Measurements from ENCODE around the gene RHEX. TPM values are rescaled to one million over a fixed set of nuclear protein-coding genes. Genes with fewer than 3 reads are reported as not detected.
A peak's percentile ranks its signal among the peaks of the same experiment; 100 is the strongest.
"Not testable (repeated sequence)": the region's sequence is repeated elsewhere in the genome, so short reads cannot be mapped to it uniquely, and the experiment has no call there.

The RHEX gene
- total RNA-seq, 1 donor from 2014 or later = not detected

- no peaks in the 10 kb centered on the region for H3K4me1 Mint-ChIP-seq (ENCODE audit: low read depth)
- no peak overlapping the region for H3K27ac Mint-ChIP-seq (ENCODE audit: unreplicated experiment)
- no peak for TF ChIP-seq CTCF (IDR thresholded peaks at IDR 0.05)
Measured at GRCh38 chr1:206049293-206049692, 3.7 kb upstream of the RHEX start.

GRCh38 chr1:206049919-206050600 is 2.9 kb upstream of the RHEX start:
- Mint-ChIP-seq H3K27me3 (ENCODE audit: low read depth) (peaks cover 9% of the 10 kb centered on the region), H3K36me3 (ENCODE audit: low read depth) (no peaks in the 10 kb centered on the region), H3K4me1 (ENCODE audit: low read depth) (no peaks in the 10 kb centered on the region), H3K27ac (ENCODE audit: unreplicated experiment) (no peak overlapping the region), H3K4me3 (ENCODE audit: unreplicated experiment) (no peak overlapping the region), H3K9me3 (ENCODE audit: low read depth) (no peaks in the 10 kb centered on the region)
- no peak for TF ChIP-seq CTCF (IDR thresholded peaks at IDR 0.05)
- no peak for DNase-seq (ENCODE audit: low spot score)

More at GRCh38 chr1:206049293-206049692, 3.7 kb upstream of the RHEX start:
- DNase-seq (ENCODE audit: low spot score) = no peak
- H3K36me3 Mint-ChIP-seq (ENCODE audit: low read depth) = no peaks in the 10 kb centered on the region
- H3K9me3 Mint-ChIP-seq (ENCODE audit: low read depth) = no peaks in the 10 kb centered on the region
- H3K4me3 Mint-ChIP-seq (ENCODE audit: unreplicated experiment) = no peak overlapping the region
- peaks cover 9% of the 10 kb centered on the region for H3K27me3 Mint-ChIP-seq (ENCODE audit: low read depth)

DNA sequence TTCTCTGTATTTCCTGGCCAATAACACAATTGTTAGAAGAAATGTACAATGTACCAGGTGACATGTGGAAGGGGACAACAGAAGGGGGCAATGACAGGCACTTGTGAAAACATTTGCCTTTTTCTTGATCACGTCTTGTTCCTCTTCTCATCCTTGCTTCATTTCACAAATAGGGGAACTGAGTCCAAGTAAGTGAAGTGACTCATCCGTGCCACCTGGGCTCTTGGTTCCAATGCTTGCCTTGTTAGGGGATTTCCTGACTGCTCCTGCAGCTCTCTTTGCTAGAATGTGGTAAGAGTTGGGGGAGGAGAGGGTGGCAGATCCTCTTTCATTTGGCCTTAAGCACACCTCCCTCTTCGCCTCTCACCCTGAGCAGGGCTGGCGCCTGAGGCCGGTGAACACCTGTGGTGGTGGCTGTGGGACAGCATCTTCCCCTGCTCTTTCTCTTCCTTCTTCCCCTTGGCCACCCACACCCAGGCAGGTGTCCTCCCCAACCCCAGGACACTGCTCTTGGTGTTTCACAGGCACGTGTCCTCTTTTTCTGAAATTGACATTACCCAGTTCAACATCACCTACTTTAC is 2.2 kb upstream of the RHEX start:
- Mint-ChIP-seq H3K4me1 (ENCODE audit: low read depth) (no peaks in the 10 kb centered on the region), H3K9me3 (ENCODE audit: low read depth) (no peaks in the 10 kb centered on the region), H3K36me3 (ENCODE audit: low read depth) (no peaks in the 10 kb centered on the region), H3K27me3 (ENCODE audit: low read depth) (peaks cover 9% of the 10 kb centered on the region), H3K4me3 (ENCODE audit: unreplicated experiment) (no peak overlapping the region), H3K27ac (ENCODE audit: unreplicated experiment) (no peak overlapping the region)
- no peak for DNase-seq (ENCODE audit: low spot score)
- TF ChIP-seq CTCF (IDR thresholded peaks at IDR 0.05) = no peak

GRCh38 chr1:206052231-206052865 is 625 bp upstream of the RHEX start:
- not testable (repeated sequence) for DNase-seq (ENCODE audit: low spot score); H3K27me3 Mint-ChIP-seq (ENCODE audit: low read depth); H3K4me3 Mint-ChIP-seq (ENCODE audit: unreplicated experiment); H3K4me1 Mint-ChIP-seq (ENCODE audit: low read depth); H3K36me3 Mint-ChIP-seq (ENCODE audit: low read depth); H3K9me3 Mint-ChIP-seq (ENCODE audit: low read depth)
- peak overlapping the region; percentile 23 for H3K27ac Mint-ChIP-seq (ENCODE audit: unreplicated experiment)

DNA sequence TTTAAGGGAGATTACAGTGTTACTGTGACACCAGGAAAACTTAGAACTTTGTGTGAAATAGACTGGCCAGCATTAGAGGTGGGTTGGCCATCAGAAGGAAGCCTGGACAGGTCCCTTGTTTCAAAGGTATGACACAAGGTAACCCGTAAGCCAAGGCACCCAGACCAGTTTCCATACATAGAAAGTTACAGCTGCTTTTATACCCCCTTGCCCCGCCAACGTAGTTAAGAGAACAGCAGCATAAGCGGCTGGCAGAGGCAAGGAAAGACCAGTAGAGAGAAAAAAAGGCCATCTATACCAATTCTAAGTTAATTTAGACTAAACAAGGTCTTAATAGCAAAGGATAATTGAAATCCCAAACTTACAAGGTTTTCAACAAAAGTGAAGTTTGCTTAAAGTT is 643 bp downstream of the RHEX start:
- not testable (repeated sequence) for DNase-seq (ENCODE audit: low spot score); H3K27ac Mint-ChIP-seq (ENCODE audit: unreplicated experiment); H3K27me3 Mint-ChIP-seq (ENCODE audit: low read depth); H3K4me3 Mint-ChIP-seq (ENCODE audit: unreplicated experiment); H3K9me3 Mint-ChIP-seq (ENCODE audit: low read depth); H3K36me3 Mint-ChIP-seq (ENCODE audit: low read depth); H3K4me1 Mint-ChIP-seq (ENCODE audit: low read depth)

DNA sequence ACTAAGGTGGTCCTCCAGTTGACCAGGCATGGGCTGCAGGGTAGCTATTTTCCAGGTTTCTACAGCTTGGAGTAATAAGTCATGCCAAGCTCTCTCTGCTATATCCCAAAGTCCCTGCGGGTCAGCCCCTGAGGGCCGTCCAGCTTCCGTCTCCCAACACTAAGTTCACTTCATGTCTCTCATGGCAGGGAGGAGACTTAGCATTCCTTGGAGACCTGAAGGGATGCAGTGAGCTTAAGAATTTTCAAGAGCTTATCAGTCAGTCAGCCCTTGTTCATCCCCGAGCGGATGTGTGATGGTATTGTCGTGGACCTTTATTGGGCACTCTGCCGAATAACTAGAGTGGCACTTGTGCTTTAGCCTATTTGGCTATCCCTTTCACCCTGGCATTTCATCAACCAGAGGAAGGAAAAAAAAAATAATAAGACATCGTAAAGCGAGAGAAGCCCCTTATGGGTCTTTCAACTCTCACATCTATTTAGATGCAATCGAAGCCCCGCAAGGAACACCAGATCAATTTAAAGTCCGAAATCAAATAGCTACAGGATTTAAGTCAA is 2.2 kb downstream of the RHEX start:
- not testable (repeated sequence) for H3K4me3 Mint-ChIP-seq (ENCODE audit: unreplicated experiment); H3K36me3 Mint-ChIP-seq (ENCODE audit: low read depth); H3K9me3 Mint-ChIP-seq (ENCODE audit: low read depth); DNase-seq (ENCODE audit: low spot score); H3K27me3 Mint-ChIP-seq (ENCODE audit: low read depth); H3K4me1 Mint-ChIP-seq (ENCODE audit: low read depth); H3K27ac Mint-ChIP-seq (ENCODE audit: unreplicated experiment)

DNA sequence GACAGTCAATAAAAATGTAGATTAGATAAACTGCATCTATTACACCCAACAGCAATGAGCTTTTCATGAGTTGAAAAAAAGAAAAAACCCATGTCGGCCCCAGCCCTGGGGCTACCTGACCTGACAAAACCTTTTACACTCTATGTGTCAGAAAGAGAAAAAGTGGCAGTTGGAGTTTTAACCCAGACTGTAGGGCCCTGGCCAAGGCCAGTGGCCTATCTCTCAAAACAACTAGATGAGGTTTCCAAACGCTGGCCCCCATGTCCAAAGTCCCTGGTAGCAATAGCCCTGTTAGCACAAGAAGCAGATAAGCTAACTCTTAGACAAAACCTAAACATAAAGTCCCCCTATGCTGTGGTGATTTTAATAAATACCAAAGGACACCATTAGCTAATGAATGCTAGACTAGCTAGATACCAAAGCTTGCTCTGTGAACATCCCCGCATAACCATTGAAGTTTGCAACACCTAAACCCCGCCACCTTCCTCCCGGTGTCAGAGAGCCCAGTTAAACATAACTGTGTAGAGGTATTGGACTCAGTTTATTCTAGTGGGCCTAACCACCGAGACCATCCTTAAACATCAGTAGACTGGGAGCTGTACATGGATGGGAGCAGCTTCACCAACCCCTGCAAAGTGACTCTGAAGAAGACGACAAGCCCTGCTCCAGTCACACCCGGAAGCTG is 2.8 kb downstream of the RHEX start:
- not testable (repeated sequence) for H3K27ac Mint-ChIP-seq (ENCODE audit: unreplicated experiment); H3K36me3 Mint-ChIP-seq (ENCODE audit: low read depth); H3K4me1 Mint-ChIP-seq (ENCODE audit: low read depth); H3K4me3 Mint-ChIP-seq (ENCODE audit: unreplicated experiment); DNase-seq (ENCODE audit: low spot score); H3K27me3 Mint-ChIP-seq (ENCODE audit: low read depth); H3K9me3 Mint-ChIP-seq (ENCODE audit: low read depth)

DNA sequence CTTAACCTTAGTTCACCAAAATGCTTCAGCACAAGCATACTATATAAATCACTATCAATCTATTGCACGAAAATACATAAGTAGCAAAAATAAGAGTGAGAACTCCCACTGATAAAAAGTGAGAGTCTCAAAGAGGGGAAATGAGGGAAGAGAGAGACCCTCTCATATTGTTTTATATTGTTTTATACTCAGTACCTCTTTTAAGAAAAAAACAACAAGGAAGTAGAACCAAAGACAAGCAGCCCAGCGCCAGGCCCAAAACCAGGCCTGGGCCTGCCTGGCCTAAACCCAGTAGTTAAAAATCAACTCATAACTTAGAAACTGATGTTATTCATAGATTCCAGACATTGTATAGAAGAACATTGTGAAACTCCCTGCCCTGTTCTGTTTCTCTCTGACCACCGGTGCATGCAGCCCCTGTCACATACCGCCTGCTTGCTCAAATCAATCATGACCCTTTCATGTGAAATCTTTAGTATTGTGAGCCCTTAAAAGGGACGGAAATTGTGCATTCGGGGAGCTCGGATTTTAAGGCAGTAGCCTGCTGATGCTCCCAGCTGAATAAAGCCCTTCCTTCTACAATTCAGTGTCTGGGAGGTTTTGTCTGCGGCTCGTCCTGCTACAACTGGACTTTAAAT is 5.4 kb downstream of the RHEX start:
- not testable (repeated sequence) for H3K4me1 Mint-ChIP-seq (ENCODE audit: low read depth); H3K4me3 Mint-ChIP-seq (ENCODE audit: unreplicated experiment); H3K9me3 Mint-ChIP-seq (ENCODE audit: low read depth); H3K27me3 Mint-ChIP-seq (ENCODE audit: low read depth); H3K27ac Mint-ChIP-seq (ENCODE audit: unreplicated experiment); DNase-seq (ENCODE audit: low spot score); H3K36me3 Mint-ChIP-seq (ENCODE audit: low read depth)

All from chondrocyte (in vitro differentiated cells).